PC-9 (cell line): ENCODE measurements around the gene LENG8.

ENCODE experiments used
- CTCF ChIP-seq: fragments of 200-600 bp; sonication (generic); conservative IDR thresholded peaks from 2 replicates; pipeline ENCODE4 v1.6.1; 2017; ENCODE audit warnings: mixed run types, antibody characterized with exemption, mild to moderate bottlenecking, moderate library complexity
- EZH2 ChIP-seq: fragments of 200-600 bp; sonication (generic); IDR thresholded peaks from 2 replicates; pipeline ENCODE4 v1.8.0; 2017; ENCODE audit warnings: antibody characterized with exemption, low read depth

- TF ChIP-seq CTCF (no peak), EZH2 (no peak)
These were observed 28.4 kb upstream of the LENG8 start for GRCh38 chr19:54420383-54421168.
